OCI-M2 (cell line): ENCODE results near the gene ZBTB4.

Experiments used
- DNase-seq: peaks from one replicate; lab custom pipeline; 2025; ENCODE audit not compliant: unreplicated experiment; lab: John Stamatoyannopoulos, UW

ZBTB4 gene

GRCh38 chr17:7426203-7426863, 53.1 kb downstream of the ZBTB4 start:
- no peak for DNase-seq

- no peak for DNase-seq
Observed at GRCh38 chr17:7425756-7426155, 53.7 kb downstream of the ZBTB4 start.

- no peak for DNase-seq
Observed at GRCh38 chr17:7425316-7425715, 54.1 kb downstream of the ZBTB4 start, which contains the start of gene SPEM2. SPEM2 (plus strand) TSS chr17:7425616; CDS start chr17:7425689, 73 bp downstream.

- no peak for DNase-seq
Observed at GRCh38 chr17:7423679-7424078, 55.8 kb downstream of the ZBTB4 start.

- no peak for DNase-seq
Observed at GRCh38 chr17:7421186-7421585, 58.2 kb downstream of the ZBTB4 start.

GRCh38 chr17:7419819-7420610, 59.4 kb downstream of the ZBTB4 start, which contains the start of gene SPEM1:
SPEM1 (plus strand) TSS chr17:7420324; CDS start chr17:7420385, 61 bp downstream.
- DNase-seq: no peak

- no peak for DNase-seq
Observed at GRCh38 chr17:7418472-7419152, 60.8 kb downstream of the ZBTB4 start.

- no peak for DNase-seq
Observed at GRCh38 chr17:7417056-7417655, 62.3 kb downstream of the ZBTB4 start.

- no peak for DNase-seq
Observed at GRCh38 chr17:7416323-7416722, 63.1 kb downstream of the ZBTB4 start.

- DNase-seq: no peak
Observed at GRCh38 chr17:7415784-7416183, 63.6 kb downstream of the ZBTB4 start.

GRCh38 chr17:7414837-7415236, 64.6 kb downstream of the ZBTB4 start:
- DNase-seq: no peak

GRCh38 chr17:7413346-7413985, 66.0 kb downstream of the ZBTB4 start:
- DNase-seq: no peak

- no peak for DNase-seq
Observed at GRCh38 chr17:7411427-7411750, 68.0 kb downstream of the ZBTB4 start.

GRCh38 chr17:7410634-7411426, 68.6 kb downstream of the ZBTB4 start:
- no peak for DNase-seq

GRCh38 chr17:7409716-7410115, 69.7 kb downstream of the ZBTB4 start:
- DNase-seq: no peak
